Stimulated activated CD8-positive, alpha-beta memory T cell treated with anti-CD3 and anti-CD28 coated beads, Interleukin-15, amount 100 ng/mL, for 1 hour (primary cell): ENCODE results near the gene RPL22.

Experiments used
- DNase-seq: peaks from one replicate; pipeline ENCODE4 v3.0.0-alpha.2; 2020; ENCODE audit warnings: low read depth

The RPL22 gene

DNA sequence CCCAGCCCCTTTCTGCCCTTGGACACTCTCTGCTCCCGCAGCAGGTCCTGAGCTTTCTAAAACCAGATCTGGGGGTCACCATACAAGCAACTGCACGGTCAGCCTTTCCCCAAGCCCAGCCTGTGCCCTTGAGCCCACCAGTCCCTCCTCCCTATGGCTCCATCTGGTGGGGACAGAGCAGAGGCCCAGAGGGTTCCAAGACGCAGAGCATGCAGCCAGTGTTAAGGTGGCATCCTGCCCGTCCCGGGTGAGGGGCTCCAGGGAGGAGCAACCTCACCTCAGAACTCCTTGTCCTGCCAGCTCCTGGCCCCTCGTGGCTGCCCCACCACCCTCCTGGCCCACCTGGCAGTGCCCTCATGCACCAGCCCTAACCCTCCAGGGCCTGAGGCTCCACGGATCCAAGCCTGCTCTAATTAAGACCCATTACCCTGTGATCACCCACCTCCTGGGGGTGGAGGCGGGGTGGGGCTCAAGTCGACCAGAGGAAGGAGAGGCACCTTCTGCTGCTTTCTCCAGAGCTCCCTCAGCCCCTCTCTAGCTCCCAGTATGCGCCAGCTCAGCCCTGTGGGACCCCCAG, 27.8 kb downstream of the RPL22 start:
- DNase-seq, result no peak

DNA sequence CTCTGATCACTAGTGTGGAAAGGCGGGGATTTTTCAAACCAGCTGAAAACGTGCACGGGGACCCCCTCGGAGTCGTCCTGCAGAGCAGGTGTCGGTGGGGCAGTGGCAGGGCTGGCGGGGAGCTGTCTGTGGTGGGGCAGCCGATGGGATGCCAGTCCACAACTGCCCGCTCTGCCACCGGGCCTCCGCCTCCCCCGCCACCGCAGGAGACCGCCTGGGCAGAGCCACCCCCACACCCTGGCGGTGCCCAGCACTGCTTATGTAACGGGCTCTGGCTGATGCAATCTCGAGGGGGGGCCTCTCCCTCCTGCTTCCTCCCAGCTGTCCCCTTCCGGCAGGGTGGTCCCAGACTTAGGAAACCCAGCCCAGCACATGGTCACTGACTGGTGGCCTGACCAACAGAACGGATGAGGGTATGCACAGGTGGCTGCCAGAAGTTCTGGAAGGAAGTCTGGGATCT, 28.6 kb downstream of the RPL22 start:
- no peak for DNase-seq

DNA sequence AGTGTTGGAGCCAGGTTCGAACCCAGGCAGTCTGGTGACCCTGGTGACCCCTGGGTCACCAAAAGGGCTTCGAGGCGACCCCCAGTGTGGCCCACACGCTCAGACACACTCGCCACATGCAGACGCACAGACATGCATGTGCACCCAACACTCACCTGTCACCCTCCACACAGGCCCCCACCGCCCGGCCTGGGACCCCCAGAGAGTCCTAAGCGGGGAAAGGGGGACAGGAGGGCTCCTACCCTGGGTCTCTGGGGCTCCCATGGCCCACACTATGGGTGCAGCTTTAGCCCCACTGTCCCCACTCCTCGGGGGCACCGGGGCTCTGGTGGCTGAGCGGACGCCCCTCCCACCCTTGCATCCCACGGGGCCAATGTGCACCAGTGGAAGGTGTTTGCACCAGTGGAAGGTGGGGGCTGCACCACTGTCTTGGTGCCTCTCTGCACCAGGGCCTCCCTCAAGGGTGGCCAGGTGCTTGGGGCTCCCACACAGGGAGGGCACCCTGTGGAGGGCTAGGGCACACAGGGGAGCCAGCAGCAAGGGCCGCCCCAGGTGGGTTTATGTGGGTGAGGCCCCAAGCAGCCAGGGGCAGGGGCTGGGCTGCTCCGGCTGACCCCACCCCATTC, 29.2 kb downstream of the RPL22 start:
- DNase-seq, result no peak

DNA sequence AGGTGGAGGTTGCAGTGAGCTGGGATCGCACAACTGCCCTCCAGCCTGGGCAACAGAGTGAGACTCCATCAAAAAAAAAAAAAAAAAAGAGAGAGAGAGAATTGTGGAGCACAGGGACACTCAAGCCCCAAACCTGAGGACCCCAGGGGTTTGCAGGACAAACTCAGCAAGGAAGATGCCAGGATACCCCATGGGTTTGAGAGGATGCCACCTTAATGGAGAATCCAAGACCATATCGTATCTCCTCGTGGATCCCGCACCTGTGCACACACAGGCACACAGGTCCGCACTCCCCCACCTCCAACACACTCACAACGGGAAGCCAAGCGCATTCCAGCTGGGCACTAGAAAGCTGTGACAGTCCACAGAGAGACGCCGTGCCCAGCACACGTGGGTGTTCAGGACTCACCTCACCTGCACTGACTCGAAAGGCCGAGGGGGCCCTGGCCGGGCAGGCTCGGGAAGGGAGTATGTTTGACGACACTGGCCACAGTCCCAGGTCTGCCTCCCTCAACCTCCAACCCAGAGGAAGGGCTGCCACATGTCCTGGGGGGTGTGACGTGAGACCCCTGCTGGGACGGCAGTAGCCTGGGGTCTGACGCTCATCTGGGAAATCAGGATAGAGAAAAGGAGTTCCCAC, 30.3 kb downstream of the RPL22 start:
- no peak for DNase-seq

DNA sequence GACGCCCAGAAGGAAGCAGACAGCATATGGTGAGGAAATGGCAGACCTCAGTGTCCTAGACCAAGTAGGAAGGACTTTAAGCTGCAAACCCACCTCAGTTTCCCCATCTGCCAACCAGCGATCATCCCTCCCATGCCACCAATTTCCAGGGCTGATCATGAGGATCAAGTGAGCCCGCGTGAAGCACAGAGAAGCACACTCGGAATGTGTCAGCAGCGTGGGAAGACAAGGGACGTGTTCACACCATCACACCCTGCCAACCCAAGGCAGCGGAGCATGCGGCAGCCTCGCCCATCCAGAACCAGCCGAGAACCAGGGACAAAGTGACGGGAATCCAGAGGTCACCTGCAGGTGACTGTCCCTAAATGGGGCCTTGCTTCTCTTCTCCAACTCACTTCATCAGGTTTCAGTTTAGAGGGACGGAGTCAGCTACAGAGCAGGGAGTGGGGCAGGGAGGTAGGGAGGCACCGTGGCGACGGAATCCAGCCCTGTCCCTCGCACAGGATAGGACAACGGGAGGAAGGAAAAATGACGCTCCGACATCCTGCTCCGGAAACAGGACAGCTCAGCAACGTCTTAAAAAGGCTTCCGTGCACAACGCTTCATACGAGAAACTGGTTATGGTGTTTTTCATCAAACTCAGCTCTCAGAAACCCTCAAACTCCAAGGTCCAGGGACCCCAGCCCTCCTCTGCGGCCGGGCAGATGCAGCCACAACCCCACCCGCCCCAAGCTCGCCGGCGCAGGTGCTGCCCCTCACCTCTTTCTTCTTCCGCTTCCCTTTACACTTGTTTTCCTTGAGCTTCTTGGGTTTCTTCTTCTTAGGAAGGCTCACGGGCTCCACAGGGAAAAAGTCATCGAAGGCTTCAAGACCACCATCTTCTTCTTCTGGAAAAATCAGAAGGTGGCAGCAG, 31.7 kb downstream of the RPL22 start:
- DNase-seq, result no peak

DNA sequence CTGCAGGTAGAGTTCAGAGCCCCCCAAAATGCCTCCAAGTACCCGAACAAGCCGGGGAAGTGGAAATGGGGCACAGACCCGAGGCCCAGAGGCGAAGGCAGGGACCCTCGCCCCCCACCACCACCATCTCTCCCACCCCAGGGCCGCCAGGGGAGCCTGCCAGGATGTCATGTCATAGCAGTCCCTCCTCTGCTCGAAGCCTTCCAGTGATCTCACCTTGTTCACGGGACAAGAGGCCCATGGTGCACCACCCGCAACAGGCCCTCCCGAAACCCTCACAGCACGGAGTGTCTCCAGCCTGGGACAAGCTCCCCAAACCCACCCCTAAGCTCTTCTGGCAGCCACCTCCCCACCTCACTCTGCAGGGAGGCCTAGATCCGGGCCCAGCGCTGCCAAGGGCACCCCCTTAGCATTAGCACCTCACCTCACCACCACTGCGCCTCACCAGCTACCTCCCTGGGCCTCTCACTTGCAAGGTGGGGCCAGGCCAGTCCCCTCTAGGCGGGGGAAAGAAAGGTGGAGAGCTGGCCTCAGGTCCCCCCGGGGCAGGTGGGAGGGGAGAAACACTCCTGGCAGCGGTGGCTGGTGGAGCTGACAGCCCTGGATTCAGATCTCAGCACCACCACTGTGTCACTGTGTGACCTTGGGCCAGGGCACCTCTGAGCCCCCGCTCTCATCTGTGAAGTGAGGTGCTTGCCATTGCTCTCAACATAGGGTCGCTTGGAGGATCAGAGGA, 32.6 kb downstream of the RPL22 start:
- DNase-seq, result no peak

DNA sequence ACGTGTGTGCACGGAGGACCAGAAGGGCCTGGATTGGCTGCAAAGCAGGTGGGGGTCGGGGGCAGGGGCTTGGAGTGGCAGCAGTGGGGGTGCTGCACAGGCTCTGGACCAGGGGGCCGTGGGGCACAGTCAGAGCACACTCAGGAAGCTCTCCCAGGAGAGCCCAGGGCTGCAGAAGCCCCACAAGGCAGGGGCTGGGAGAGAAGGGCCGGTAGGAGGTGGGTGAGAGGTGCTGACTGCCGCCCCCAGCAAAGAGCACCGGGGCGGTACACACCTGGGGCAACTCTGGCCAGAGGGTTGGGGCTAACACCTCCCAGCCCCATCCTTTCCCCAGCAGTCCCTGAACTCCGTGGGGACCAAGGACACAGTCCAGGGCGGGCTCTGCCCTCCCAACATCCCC, 33.2 kb downstream of the RPL22 start:
- no peak for DNase-seq

DNA sequence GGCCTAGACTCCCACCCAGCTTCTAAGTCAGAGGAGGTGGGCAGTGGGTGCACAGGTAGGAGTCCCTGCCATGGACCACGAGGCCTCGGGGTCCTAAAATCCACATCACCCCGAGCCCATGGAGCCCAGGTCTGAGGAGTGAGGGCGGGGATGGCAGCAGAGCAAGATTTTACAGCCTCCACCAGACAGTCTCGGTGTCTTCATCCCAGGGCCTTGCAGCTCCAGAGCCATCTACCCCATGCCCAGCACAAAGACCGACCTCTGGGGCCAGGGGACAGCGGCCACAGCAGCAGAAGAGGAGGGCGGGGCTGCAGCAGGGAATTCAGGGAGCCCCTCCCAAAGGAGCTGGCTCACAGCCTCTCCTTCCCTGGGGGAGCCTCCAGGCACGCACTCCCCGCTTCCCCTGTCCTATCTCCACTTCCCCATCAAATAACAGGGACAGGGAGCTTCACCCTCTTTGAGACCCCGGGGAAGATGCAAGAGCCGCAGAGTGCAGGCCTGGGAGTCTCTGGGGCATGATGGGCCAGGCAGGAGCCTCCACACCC, 33.9 kb downstream of the RPL22 start:
- DNase-seq, result no peak

DNA sequence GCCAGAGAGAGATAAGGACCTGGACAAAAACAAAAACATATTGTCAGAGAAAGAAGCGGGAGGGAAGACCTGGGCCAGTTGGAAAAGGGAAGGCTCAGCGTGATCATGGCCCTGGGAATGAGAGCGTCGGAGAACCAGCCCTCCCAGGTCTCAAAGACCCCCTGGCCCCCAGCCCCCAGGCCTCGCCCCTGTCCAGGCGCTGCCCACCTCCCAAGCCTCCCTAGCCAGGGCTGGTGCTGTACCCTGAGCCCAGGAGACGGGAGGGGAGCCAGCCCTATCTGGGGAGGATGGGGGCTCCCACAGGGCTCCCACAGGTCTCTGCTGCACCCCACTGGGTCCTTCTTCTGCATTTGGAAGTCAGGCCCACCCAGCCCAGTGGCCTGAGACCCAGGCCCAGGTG, 34.4 kb downstream of the RPL22 start:
- no peak for DNase-seq

DNA sequence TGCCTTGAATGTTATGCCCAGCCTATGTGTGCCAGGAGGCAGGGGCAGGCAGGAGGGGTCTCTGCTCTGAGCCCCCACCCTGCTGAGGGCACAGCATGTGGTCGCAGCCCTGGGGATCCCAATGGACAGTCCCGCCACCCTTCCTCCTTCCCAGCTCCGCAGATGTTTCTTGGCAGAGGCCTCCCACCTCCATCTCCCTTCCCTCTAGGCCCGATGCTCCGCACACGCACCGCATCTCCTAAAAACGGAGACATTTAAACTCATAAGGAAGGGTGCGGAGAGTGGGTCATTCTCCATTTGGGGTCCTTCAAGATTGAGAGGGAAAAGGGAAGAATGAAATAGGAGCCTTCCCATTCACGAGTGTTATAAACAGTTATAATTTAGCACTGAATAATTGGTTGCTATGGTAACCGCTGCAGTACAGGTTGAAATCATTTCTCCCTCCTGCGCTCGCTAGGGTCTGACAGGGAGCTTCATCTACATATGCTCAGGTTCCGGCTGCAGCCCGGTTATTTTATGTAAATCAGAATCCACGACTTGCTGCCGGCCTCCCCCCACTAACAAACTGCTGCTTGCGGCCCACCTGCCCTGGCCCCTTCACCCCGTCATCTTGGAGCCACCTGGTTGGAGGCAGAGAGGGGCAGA, 35.3 kb downstream of the RPL22 start:
- DNase-seq, result no peak

DNA sequence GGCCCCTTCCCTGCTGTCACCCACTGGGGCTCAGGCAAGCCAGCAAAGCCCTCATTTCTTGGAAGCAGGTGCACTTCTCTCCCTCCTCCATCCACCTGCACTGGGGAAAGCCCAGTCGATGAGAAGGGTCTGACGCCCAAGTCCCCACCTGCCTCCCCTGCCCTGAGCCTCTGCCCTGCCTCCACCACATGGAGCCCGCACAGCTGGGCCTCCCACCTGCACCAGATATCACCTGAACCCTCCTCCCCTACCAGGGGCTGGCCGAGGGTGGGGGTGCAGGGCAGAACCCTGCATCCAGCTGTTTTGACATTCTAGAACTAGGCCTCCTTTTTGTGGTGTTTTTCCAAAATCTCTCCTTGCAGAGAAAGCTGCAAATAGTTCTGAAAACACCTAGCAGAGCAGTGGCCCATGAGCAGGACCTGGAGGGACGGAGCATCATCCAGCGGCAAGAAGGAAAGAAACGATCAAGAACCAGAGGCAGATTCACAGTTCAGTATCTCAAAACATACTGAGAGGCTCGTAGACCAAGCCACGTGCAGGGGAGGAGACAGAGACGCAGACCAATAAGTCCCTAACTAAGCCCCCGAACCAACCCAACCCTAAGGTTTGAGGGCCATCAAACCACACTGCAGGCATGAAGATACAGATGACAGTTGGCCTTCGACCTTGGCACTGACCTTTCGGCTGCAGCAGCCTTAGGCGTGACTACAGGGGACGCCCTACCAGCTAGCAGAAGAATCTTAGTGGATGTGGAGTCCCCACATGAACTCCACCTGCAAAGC, 36.0 kb downstream of the RPL22 start:
- no peak for DNase-seq

DNA sequence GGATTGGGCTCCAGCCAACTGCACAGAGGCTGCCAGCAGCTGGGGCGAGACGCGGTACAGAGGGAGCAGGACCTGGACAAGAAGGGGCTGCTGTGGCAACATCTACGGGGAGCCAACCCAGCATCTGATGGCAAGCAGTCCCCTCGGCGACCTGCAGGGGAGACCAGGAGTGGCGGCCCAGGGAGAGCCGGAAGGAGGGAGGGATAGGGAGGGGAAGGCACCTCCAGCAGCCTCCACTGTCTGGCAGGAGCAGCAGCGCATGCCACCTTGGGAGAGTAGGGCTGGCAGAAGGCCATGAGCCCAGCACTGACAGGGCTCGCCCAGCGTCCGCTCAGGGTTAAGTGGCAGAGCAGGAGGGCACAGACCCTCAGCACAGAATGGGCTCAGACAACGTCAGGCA, 36.6 kb downstream of the RPL22 start:
- DNase-seq, result no peak

DNA sequence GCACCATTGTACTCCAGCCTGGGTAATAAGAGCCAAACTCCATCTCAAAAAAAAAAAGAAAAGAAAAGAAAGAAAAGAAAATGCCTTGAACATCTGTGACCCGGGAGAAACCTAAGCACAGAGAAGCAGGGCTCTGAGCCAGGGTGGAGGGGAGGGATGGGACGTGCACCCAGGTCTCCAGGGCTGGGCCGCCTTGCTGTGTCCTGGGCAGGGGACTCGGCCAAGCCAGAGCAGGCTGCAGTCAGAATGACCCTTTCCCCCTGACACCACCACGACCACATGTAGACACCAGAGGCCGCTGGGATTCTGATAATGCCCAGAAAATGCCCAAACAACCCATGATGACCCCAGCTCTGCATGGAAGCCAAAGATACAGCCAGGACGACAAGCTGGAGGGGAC, 37.1 kb downstream of the RPL22 start:
- DNase-seq, result no peak

DNA sequence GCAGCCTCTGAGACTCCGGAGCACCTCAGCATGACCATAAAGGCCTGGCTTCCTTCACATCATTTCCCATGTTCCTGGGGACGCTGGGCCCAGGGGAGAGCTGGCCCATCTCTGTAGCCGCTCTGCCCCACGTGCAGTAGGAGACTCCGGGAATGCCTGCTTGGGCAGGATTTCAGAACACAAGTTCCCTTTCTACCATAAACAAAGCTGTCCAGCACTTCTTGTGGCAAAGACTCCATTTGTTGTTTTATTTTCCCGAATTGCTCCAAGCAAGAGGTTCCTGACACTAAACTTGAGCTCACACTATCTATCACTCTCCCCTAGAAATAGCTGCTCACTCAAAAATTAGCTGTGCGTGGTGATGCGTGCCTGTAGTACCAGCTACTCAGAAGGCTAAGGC, 41.2 kb downstream of the RPL22 start:
- DNase-seq, result no peak

DNA sequence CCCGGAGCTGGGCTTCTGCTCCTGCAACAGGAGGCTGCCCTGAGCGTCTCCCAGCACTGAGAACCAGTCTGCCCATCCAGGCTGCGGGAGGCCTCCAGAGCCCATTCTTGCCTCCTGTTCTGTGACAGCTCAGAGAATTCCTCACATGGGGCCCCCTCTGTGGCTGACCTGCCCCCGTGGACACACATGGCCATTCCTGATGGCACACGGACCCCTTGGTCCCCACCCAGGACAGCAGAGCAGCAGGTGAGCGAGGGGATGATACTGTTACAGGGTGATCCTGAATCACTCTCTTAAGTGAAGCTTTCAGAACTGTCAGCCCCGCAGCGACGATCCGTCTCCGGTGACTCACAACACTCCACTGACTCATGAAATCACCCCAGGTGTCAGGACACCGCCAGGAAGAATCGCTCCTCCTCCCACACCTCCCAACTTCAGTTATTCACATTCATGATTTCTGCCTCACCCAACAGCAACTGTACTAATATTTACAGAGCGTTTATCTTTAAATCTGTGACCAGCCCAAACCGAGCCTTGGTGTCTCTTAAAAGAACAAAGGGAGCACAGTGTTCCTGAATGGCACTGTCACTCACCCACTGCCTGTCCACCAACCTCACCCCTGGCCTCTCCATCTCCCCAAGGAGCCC, 41.7 kb downstream of the RPL22 start:
- no peak for DNase-seq

DNA sequence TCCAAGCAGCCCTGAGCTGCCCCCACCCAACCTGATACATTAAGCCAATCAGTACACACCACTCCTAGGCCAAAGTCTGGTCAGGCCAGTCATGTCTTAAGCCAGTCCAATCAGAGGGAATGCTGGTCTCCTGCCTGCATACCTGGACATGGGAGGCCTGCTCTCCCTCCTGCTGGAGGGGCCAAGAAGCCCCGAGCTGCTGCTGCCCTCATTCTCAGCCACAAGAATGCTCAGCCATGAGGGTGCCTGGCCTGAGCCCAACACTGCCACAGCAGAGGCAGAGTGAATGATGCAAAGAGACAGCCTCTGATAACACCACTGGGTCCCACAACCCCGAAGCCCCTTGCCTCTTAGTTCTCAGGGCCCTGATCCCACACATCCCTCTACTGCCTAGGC, 42.3 kb downstream of the RPL22 start:
- DNase-seq, result no peak

DNA sequence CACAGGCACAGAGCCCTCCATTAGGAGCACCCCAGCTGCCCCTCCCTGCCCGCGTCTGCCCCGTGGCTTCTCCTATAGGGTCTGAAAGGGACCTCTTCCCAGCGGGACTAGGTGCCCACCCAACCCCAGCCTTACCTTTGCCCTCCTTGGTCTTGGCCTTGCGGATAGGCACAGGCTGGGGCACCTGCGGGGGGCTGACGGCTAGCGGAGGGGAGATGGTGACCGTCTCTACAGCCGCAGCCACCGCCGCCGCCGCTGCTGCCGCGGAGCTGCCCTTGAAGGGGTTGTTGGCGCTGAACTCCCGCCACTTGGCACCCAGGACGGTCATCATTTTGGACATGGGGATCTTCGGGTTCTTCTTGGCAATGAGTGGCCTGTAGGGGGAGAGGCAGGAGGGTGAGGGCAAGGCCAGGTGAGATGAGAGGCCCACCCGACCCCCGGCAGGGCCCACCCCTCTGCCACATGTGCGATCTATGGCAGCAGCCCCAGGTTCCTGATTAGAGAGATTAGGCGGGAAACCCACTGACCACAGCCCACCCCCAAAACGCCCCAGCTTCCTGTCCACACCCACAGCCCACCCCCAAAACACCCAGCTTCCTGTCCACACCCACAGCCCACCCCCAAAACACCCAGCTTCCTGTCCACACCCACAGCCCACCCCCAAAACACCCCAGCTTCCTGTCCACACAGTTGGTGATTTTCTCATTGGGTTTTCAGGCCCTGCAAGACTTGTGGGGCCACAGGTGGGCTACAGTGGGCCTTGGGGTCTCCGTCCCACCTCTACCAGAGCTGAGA, 44.7 kb downstream of the RPL22 start:
- DNase-seq, result no peak

DNA sequence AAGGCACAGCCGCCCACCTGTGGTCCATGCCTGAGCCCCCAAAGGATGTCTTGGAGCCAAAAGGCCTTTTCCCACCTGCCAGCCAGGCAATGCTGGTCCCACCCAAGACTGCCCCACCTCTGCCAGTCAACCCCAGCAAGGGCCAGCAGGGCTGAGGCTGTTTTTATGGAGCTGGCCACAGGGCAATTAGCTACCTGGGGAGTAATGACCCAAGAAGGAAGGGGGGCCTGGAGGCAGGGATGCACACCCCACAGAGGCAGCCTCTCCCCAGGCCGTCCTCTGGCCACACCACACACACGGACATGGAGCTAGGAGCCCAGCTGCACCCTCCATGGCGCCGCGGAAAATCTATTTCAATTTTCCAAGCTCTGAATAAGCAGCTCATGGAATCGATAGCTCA, 46.5 kb downstream of the RPL22 start:
- no peak for DNase-seq

DNA sequence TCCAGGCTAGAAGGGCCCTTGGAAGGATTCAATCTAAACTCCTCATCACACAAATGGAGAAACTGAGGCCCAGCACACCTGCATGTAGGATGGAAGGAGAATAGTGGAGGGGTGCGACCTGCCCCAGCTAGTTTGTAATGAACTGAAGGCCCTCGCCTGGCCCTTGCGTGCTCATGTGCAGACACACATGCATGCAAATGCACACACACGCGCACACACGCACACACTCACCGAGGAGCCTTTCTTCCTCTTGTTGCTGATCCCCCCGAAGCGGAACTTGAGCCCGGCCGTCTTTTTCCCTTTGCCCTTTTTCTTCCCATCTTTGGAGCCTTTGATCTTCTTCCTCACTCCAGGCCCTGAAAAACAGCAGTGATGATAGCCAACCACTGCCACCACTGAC, 47.2 kb downstream of the RPL22 start:
- no peak for DNase-seq
